ENCODE measurements around the gene PTPRN2.

Gene PTPRN2

DNA sequence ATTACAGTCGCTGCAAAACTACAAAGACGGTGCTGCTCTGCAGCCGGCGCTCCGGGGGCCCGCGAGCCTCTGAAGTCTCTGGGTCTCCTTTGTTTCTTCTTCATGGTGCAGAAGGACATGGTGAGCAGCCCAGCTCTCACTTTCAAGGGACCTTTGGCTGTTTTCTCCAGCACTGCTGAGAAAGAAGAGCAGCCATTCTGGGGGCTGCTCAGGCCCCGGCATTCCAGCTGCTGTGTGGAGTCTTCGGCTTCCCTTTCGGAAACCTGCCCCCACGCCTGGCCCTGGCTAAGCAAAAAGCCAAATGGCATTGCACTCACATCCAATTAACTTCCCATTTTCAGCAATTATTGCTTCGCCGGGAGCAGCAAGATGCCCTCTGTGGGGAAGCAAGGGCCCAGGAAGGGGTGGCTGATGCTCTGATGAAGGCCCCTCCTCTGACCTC lies 555.7 kb downstream of the PTPRN2 start:
- no peak for DNase-seq

DNA sequence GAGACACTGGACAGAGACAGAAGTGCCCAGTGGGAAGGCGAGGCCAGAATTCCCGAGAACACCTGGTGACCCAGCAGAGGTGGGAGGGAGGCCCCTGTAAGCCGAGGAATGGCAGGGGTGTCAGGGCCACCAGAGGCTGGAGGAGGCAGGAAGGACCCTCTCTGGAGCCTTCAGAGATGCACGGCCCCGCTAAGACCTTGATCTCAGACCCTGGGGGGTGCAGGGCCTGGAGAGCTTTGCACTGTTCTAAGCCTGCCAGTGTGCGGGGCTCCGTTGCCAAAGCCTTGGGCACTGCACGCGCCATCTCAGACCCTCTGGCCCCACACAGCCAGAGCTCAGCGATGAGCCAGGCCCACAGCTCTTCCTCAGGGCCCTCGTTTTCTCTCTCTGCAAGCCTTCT lies 557.1 kb downstream of the PTPRN2 start:
- DNase-seq = no peak

DNA sequence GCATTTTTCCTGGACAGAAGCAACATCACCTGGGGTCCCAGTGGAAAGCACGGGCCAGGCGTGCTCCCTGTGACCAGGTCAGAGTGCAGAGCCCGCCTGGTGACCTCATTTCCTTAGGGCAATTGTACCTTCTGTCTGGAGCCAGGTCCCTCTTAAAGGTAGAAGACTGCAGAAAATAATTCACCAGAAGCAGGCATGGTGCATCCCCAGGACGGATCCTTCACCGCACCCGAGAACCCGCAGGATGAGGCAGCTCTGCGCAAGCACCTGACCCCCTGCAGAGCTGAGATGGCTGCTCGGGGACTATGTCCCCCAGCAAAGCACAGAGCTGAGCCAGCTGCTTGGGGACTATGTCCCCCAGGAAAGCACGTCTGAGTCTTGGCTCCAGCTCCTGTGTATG lies 557.6 kb downstream of the PTPRN2 start:
- DNase-seq = no peak

DNA sequence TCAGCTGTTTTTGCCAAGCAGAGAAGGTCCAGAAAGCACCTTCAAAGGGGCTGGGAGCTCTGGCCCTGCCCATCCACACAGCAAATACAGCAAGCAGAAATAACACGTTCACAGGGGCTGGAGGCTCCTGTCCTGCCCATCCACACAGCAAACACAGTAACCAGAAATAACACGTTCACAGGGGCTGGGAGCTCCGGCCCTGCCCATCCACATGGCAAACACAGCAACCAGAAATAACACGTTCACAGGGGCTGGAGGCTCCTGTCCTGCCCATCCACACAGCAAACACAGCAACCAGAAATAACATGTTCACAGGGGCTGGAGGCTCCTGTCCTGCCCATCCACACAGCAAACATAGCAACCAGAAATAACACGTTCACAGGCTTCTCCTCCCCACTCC lies 558.1 kb downstream of the PTPRN2 start:
- no peak for DNase-seq

DNA sequence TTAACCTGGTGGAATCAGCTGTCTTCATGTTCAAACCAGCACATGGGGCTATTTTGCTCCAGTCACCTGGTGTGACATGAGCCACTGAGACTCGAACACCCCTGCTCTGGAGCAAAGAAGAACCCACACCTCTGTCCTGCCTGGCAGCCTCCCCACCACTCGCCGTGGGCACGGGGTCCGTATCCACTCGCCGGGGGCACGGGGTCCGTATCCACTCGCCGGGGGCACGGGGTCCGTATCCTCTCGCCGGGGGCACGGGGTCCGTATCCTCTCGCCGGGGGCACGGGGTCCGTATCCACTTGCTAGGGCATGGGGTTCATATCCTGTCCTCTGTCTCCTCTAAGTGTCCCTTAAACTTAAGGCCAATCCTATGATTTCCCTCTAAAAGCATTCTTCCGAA lies 558.7 kb downstream of the PTPRN2 start:
- DNase-seq = no peak

DNA sequence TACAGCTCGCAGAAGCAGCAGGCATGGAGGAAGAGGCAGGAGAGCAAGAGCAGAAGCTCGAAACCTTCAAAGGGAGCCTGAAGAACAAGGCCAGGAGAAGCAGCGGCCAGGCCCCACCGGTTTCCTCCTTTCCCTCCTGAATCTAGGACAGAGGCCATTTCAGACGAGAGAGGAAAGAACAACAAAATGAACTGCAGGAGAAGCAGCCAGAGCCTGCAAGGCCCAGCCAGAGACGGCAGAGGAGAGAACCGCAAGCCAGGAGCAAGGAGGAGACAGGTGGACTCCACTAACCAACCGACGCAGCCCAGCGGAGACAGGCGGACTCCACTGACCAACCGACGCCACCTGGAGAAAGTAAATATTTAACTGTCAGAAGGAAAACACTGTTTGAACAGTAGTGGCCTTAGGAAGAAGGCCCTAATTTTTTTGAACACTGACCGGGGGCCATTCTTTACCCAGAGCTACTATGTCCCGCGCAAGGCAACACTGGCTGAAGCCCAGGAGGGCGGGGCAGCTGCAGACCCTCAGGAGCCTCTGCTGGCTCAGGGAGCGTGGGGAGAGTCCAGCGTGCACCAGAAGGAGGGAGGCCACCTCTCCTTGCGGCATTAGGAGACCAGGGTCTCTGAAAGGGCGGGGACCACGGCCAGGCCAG lies 559.2 kb downstream of the PTPRN2 start:
- DNase-seq = no peak

DNA sequence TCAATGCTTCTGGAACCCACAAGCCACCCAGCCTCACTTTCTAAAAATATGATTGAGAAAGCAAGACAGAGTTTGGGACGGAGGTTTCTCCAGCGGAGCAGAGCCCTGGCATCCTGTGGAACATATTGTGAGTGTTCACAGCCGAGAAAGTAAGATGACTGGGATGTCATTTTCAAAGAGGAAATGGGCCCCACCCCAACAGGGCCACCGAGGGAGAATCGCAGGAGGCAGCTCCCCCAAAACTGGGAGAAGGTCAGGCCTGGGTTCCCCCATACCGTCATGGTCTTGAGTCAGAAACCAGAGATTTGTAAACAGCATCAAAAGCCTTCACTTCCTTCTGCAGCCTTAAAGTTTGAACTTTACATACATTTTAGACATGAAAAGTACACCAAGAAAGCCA lies 560.0 kb downstream of the PTPRN2 start:
- DNase-seq = no peak

DNA sequence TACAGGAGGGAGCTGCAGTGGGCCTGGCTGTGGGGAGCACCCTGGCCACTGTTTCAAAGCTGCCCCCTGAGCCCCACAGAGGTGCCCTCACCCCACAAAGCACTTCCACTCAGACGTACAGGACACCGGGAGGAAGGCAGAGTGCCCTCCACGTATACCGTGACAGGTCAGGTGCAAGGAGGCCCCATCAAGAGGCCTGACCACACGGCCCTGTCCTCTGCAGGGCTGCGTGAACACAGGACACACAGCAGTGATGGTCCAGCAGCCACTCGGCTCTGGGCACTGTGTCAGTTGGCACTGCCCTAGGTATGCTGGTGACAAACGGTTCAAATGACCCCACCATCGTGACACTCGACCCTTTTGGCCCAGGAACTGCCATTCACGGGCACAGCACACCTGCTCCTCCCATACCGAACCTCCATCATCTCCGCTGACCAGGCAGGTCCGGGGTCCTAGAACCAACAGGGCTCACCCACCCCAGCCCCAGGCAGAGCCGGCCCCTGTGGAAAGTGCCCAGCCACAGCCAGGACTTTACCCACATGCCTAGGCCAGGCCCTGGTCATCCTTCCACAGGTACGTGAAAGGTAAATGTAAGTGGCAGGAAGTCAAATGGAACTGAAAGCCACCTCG lies 560.9 kb downstream of the PTPRN2 start:
- DNase-seq = no peak

DNA sequence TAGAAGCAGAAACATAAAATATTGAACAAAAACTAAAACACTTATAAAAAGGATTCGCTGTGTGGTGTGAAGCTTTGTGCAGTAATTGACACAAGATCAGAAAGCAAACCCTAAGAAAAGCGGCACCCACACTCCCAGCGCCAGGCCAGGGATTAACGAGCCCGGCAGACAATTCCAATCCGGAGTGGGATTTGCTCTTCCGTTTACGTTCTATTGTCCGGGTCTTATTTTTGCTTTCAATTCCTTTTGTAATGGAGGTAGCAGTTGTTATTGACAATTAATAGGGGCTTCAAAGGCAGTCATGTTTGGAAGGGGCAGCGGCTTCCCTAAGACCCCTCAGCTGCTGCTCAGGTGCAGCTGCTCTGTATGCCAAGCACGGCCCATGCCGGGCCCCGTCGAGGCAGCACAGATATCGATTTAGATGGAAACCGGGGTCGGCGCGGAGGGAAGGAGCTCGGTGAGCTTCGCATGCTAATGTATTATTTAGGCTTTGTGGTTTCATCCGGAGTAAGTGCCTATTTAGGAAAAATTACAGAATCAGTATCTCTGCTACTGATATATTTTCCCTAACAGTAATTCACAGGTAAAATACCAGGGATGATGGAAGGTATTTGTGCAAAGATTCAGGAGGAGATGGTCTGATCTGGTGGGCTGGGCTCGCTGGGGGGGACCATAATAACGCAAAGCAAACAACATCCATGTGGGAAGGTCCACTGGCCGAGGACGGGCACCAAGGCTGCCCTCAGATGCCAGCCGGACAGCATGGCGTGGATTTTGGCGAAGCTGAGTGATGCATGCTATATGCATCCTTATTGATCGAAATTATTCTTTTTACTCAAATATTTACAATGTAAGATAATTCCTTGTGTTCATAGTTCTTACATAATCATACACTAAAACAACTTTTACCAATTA lies 561.7 kb downstream of the PTPRN2 start:
- no peak for DNase-seq

DNA sequence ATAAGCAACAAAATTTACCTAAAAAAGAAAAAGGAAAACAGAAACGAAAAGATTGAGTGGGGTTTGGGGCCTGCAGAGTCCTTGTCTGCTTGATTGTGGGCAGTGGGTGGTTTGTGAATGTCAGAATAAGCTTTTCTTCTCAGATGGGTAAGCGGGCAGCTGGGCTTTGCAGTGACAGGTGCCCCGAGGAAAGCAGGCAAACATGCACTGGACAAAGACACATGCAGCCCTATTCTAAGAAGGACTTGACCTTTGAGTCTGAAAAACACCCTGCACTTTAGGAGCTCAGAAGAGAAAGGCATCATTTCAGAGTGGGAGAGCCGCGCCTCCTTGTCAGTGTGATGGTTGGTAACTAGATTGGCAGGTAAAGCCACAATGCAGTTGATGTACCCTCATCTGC lies 562.7 kb downstream of the PTPRN2 start:
- DNase-seq = no peak

DNA sequence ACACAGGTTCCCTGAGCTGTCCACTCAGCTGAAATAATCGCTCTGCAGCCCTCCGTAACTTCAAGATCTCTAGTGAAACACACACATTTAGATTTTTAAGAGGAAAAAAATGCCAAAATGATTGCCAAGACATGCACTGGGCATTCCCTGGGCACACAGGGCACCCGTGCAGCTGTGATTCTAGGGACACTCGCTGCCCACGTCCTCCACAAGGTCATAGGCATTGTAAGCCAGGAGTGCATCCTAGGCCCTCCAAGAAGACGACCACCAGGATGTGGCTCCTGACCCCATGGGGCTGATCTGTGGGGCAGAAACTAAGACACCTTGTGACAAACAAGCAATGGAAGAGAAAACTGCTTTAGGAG lies 563.3 kb downstream of the PTPRN2 start:
- DNase-seq = no peak

DNA sequence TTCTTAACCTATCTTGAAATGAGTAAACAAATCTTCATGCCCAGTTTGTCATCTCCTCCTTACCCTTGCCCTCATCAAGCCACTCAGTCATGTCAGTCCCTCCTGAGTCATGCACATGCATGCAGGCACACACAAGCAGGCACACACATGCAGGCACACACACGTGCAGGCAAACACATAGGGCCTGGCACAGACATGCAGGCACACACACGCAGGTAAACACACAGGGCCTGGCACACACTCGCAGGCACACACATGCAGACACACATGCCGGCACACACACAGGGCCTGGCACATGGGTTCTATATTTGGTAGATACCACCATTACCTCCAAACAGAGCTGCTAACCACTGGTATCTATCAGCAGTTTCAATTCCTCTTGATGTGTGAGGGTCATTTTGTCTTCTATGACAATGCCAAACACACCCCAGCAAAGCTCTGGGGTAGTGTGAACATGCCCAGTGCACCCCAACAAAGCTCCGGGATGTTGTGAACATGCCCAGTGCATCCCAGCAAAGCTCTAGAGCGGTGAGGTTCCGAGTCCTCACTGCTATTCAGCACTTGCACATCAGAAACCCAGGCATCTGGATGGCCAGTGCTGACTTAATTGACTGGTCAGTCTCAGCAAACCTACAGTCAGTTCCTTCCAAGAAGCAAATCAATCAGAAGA lies 563.8 kb downstream of the PTPRN2 start:
- no peak for DNase-seq

DNA sequence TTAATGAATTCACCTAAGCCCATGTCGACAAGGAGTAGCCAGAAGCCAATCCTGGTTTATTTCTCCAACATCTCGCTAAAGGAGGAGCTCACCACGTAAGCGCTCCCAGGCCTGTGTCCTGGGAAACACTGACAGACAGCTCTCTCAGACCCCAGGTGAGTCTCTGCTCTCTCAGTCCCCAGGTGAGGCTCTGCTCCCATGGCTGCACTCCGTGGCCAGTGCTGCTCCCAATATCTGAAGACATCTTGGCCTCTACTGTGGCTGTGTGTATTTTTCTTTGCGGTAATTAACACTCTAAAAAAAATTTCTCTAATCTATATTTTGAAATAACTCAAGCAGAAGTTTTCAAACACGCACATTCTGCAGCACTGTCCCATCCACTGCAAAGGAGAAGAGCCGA lies 564.5 kb downstream of the PTPRN2 start:
- no peak for DNase-seq

DNA sequence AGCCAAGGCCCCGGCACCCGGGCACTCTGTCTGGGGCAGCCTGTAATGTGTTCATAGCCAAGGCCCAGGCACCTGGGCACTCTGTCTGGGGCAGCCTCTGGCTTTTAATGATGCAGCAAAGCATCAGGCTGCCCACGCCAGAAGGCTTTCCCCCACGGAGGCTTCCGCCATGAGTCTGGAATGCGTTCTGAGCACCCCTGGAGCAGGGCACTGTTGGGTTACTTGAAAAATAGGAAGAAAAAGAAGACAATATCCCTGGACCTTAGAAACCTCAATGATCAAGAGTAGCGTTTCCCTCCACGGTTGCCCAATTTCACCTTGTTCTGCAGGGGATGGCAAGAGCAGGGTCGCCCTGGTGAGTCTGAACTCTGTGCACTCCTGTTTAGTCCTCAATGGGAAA lies 565.0 kb downstream of the PTPRN2 start:
- no peak for DNase-seq

DNA sequence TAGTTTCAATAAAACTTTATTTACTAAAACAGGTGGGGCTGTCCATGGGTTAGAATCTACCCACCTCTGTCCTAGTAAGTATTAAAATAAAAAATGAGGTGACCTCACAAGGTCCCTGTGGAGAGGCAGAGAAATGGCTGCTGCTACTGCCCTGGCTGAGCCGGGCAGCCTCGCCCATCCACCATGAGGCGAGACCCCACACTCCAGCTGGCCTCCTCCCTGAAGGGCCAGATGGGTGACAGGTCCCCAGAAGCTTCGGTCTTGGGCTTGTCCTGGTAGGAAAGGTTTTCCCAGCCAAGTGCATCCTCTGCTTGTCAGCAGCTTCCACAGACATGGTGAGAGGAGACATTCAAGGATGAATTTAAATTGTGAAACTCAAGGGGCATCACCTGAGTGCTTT lies 565.8 kb downstream of the PTPRN2 start:
- DNase-seq = no peak

DNA sequence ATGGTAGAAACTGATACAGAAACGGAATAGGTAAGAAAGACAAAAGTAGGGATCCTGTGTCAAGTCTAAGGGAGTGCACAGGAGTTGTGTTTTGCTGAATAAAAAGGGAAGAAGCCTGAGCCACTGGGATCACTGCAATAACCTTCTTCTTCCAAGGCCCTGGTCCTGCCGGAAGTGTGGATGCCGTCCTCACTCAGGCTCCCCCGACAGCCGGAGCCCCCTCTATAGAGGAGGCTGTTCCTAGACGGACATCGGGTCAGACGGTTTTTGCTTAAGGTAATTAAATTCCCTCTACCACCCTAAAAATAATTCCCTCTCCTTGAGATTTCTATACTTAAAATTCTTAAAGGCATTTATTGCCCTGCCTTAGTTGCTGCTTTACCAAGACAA lies 566.9 kb downstream of the PTPRN2 start:
- DNase-seq = no peak

DNA sequence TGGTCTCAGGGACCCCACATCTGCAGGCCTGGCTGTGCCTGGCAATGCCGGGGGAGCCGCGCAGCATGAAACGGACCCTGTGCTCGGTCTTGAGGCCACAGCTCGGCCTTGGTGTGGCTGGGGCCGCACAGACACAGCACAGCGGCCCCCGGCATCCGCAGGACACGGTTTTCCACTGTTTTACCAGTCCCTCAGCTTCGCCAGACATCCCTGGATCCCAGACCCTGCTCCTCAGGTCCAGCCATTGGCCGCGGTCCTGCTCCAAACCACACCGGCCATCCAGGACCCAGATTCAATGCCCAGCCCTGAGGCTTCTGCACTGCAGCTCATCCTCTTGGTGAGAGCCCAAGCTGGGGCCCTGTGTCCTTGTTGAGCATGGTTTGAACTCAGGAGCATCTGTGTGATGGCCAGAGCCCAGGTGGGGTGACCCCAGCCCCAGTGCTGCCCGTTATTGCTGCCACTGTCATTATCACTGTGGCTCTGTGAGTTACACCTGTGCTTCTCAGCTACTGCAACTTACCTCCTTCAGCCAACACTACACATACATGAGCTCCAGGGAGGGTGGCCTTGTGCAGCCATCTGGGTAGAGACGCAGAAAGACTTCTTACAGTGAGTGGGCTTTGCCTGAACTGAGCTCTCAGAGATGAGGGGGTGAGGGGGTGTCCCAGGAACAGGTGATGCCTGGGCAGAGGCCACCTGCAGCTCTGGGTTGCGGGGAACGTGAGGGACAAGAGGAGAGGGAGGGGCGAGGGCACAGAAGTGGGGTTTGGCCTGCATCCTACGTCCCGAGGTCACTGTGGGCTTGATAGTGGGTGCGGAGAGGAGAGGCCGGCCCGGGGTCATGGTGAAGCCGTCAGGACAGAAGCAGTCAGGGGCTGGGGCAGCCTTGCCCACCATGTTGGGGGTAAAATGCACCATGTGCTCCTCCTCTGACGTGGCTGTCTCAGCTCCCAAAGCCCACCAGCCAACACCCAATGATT lies 567.6 kb downstream of the PTPRN2 start:
- DNase-seq = no peak

DNA sequence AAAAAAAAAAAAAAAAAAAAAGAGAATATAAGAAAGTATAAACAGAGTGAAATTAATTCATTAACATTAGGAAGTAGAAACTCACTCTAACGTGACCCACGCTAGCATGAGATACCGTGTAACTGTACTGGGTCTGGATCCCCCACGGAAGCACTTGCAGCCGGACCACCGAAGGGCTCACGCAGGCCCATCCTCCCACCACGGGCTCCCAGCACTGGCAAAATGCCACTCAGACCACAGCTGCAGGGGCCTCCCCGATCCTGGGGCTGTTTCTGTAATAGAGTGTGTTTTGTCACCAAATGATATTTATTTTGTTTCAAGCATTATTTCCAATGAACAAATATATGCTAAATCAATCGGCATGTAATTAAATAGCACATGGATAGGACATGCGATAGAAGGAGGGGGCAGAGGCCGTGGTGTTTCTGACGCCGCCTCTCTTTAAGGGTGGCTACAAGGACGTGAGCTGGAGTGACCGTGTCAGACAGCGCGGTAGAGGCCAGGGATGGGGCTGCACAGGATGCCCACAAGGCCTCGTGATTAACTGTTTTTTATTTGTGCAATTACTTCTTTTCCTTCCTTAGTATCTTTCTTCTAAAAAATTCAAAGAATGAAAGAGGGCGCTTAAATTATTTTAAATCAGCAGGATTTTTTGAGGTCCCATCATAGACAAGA lies 568.5 kb downstream of the PTPRN2 start:
- DNase-seq = no peak

DNA sequence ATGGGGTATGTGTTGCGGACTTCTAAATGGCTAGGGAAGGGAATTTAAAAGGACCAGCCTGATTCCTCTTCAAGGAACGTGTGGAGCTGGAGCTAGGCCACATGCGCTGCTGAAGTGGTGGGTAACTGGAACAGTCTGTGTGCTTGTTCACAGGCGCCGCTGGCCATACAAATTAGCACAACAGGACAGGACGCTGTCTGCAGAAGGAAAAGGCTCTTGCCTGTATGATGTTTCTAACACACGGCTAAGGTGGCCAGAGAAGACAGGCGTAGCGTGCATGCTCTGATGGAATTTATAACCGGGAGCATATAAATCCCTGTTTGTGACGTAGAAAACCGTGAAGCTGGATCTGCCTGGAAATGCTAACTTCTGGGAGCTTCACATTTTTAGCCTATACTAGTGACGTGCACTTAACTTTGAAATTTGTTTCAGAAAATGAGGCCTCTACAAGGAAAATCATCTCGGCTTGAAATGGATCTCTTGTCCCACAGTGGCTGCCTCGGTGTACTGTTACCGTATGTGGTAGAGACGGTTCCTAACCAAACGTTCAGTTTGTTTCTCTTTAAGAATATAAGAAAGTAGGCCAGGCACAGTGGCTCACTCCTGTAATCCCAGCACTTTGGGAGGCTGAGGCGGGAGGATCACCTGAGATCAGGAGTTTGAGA lies 569.4 kb downstream of the PTPRN2 start:
- DNase-seq = no peak

DNA sequence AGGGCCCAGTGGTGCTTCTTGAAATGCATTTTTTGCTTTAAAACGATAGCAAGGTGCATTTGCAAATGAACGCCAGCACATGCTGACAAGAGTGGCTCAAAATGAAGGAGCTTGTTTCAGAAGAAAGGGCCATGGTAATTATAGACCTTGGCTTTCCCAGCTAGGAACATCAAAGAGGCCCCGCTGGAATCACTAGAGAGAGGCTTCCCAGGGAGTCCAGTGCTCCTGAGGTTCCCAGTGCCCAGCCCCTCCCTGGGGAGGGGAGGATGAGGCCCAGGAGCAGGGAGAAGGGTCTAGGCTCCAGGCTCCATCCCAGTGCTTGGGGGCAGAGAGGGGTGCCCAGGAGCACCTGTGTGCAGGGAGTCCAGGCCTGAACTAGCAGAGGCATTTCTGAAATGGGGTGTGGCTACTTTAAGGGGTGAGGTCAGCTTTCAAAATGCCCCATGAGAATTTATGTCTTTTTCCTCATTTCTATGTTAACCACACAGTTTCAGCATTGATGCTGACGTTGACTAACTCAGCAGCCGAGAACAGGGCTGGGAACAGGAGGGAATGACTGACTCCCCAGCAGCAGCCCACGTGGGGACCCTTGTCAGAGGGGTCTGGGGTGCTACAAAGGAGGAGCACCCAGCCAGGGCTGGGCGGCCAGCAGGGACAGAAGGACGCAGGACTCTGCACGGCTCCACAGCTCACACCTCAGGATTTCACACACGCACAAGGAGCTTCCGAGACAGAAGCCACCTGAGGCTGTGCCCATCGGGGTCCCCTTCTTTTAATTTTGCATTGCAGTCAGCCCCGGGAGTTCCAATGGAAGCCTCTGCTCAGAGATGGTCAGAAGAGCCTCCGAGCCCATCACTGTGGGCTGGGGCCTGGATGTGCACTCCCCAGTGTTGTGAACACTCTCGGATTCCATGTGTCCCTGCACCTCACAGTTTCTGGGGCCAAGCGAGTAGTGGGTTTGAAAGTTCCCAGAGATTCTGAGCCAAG lies 570.2 kb downstream of the PTPRN2 start:
- DNase-seq = no peak
